ENCODE results near the gene MYOT. TPM values are rescaled to one million over a fixed set of nuclear protein-coding genes. Genes with fewer than 3 reads are reported as not detected.

The MYOT gene
- total RNA-seq, 3 donors from 2014 or later (not counting 1 experiment from before 2014, with no cell fraction given): not detected

GRCh38 chr5:137870647-137871339 lies 3.1 kb downstream of the MYOT start:
- TF ChIP-seq, protein P1, sequence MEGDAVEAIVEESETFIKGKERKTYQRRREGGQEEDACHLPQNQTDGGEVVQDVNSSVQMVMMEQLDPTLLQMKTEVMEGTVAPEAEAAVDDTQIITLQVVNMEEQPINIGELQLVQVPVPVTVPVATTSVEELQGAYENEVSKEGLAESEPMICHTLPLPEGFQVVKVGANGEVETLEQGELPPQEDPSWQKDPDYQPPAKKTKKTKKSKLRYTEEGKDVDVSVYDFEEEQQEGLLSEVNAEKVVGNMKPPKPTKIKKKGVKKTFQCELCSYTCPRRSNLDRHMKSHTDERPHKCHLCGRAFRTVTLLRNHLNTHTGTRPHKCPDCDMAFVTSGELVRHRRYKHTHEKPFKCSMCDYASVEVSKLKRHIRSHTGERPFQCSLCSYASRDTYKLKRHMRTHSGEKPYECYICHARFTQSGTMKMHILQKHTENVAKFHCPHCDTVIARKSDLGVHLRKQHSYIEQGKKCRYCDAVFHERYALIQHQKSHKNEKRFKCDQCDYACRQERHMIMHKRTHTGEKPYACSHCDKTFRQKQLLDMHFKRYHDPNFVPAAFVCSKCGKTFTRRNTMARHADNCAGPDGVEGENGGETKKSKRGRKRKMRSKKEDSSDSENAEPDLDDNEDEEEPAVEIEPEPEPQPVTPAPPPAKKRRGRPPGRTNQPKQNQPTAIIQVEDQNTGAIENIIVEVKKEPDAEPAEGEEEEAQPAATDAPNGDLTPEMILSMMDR (IDR thresholded peaks at IDR 0.05): no peak
- intact Hi-C loops (cut with micrococcal nuclease): no loop called here
- no peak overlapping the region for H3K4me3 ChIP-seq (ENCODE audit: low read length)
- H3K9me3 ChIP-seq (ENCODE audit: control insufficient read depth, insufficient read depth, low read length): no peaks in the 10 kb centered on the region
- 90% methylated on average over 5 of the region's 7 CpGs for WGBS (ENCODE audit: insufficient coverage)
- H3K27me3 ChIP-seq (ENCODE audit: control insufficient read depth, insufficient read depth, low read length): no peaks in the 10 kb centered on the region
- ATAC-seq (no peak), DNase-seq (no peak)
- H3K27me3 Mint-ChIP-seq (ENCODE audit: low read depth in 2 of 2): no peaks in the 10 kb centered on the region
- no peaks in the 10 kb centered on the region for H3K4me1 ChIP-seq (ENCODE audit: control insufficient read depth, insufficient read depth, low read length)
- no peak overlapping the region for H3K27ac Mint-ChIP-seq
- no peaks in the 10 kb centered on the region for H3K9me3 Mint-ChIP-seq
- no peaks in the 10 kb centered on the region for H3K4me1 Mint-ChIP-seq
- no peaks in the 10 kb centered on the region for H3K36me3 ChIP-seq (ENCODE audit: control insufficient read depth, insufficient read depth, low read length)
- H3K27ac ChIP-seq (ENCODE audit: low read length): no peak overlapping the region
- no peaks in the 10 kb centered on the region for H3K36me3 Mint-ChIP-seq
- no peak overlapping the region for H3K4me3 Mint-ChIP-seq

DNA sequence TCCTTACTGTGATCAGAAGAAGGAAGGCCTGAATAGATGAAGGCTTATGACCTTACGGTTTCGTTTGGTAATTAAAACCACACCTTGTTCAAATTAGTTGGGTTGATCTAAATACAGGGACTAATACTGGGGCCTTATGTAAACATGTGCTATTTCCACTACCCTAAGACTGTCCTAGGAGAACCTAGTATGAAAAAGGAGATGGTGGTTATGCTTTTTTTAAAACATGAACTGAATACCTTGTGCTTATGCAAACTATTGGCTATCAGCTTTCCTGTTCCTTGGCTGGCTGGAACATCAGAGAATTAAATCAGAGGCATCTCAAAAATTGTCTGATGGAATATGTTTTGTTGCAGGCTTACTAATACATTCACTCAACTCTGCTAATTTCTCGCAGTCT lies 3.9 kb downstream of the MYOT start:
- H3K36me3 ChIP-seq (ENCODE audit: control insufficient read depth, insufficient read depth, low read length): no peaks in the 10 kb centered on the region
- Mint-ChIP-seq H3K27me3 (ENCODE audit: low read depth in 2 of 2) (no peaks in the 10 kb centered on the region), H3K4me3 (no peak overlapping the region), H3K4me1 (no peaks in the 10 kb centered on the region), H3K36me3 (no peaks in the 10 kb centered on the region), H3K27ac (no peak overlapping the region), H3K9me3 (no peaks in the 10 kb centered on the region)
- no peak overlapping the region for H3K27ac ChIP-seq (ENCODE audit: low read length)
- H3K27me3 ChIP-seq (ENCODE audit: control insufficient read depth, insufficient read depth, low read length): no peaks in the 10 kb centered on the region
- intact Hi-C loops (cut with micrococcal nuclease): no loop called here
- no peak for ATAC-seq
- WGBS (ENCODE audit: insufficient coverage): 100% methylated on average over 1 of the region's 3 CpGs
- no peak for DNase-seq
- TF ChIP-seq, protein P1 (IDR thresholded peaks at IDR 0.05): no peak
- H3K4me1 ChIP-seq (ENCODE audit: control insufficient read depth, insufficient read depth, low read length): no peaks in the 10 kb centered on the region
- H3K4me3 ChIP-seq (ENCODE audit: low read length): no peak overlapping the region
- H3K9me3 ChIP-seq (ENCODE audit: control insufficient read depth, insufficient read depth, low read length): no peaks in the 10 kb centered on the region

DNA sequence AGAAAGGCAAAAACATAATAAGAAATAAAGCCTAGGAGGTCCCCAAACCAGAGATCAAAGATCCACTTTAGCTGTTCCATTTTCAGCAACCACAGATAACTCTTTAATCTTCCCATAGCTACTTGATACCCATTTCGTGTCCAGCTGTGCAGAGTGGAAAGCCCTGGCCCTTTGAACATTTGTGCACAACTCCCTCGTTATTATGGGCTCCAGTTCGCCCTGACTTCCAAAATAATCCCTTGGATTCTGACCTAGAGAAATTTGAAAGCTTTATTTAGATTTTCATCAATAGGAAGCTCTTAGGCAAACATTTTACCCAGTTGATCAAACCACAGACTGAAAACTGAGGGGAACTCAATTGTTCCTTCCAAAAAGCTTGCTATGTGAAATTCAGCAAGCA lies 4.8 kb downstream of the MYOT start:
- H3K4me3 Mint-ChIP-seq: no peak overlapping the region
- H3K27ac Mint-ChIP-seq: no peak overlapping the region
- intact Hi-C loops (cut with micrococcal nuclease): no loop called here

More for the DNA sequence above, 4.8 kb downstream of the MYOT start:
- WGBS (ENCODE audit: insufficient coverage): 79% methylated on average over 3 of the region's 3 CpGs
- H3K36me3 Mint-ChIP-seq: no peaks in the 10 kb centered on the region
- DNase-seq: no peak
- no peak for ATAC-seq
- no peaks in the 10 kb centered on the region for H3K27me3 ChIP-seq (ENCODE audit: control insufficient read depth, insufficient read depth, low read length)
- TF ChIP-seq, protein P1 (IDR thresholded peaks at IDR 0.05): no peak
- no peaks in the 10 kb centered on the region for H3K27me3 Mint-ChIP-seq (ENCODE audit: low read depth in 2 of 2)
- H3K4me1 Mint-ChIP-seq: no peaks in the 10 kb centered on the region
- no peaks in the 10 kb centered on the region for H3K4me1 ChIP-seq (ENCODE audit: control insufficient read depth, insufficient read depth, low read length)
- no peak overlapping the region for H3K27ac ChIP-seq (ENCODE audit: low read length)
- no peaks in the 10 kb centered on the region for H3K36me3 ChIP-seq (ENCODE audit: control insufficient read depth, insufficient read depth, low read length)
- no peak overlapping the region for H3K4me3 ChIP-seq (ENCODE audit: low read length)
- no peaks in the 10 kb centered on the region for H3K9me3 Mint-ChIP-seq
- H3K9me3 ChIP-seq (ENCODE audit: control insufficient read depth, insufficient read depth, low read length): no peaks in the 10 kb centered on the region
